Ishikawa (cell line): ENCODE results near the gene BDH1.

ENCODE experiments used
- CEBPB ChIP-seq: IDR thresholded peaks from 2 replicates; pipeline ENCODE4 v1.6.1; 2012
- CREB1 ChIP-seq: IDR thresholded peaks from 2 replicates; pipeline ENCODE4 v1.6.1; 2012; ENCODE audit warnings: low read depth
- EGR1 ChIP-seq: IDR thresholded peaks from 2 replicates; pipeline ENCODE4 v1.6.1; 2012
- EP300 ChIP-seq: IDR thresholded peaks from 2 replicates; pipeline ENCODE4 v1.6.1; 2012; ENCODE audit warnings: borderline replicate concordance
- FOXM1 ChIP-seq: IDR thresholded peaks from 2 replicates; pipeline ENCODE4 v1.6.1; 2012; ENCODE audit warnings: low read depth, borderline replicate concordance
- MAX ChIP-seq: IDR thresholded peaks from 2 replicates; pipeline ENCODE4 v1.6.1; 2012
- NFIC ChIP-seq: IDR thresholded peaks from 2 replicates; pipeline ENCODE4 v1.6.1; 2012
- RAD21 ChIP-seq: IDR thresholded peaks from 2 replicates; pipeline ENCODE4 v1.6.1; 2012; ENCODE audit warnings: low read depth
- TAF1 ChIP-seq: IDR thresholded peaks from 2 replicates; pipeline ENCODE4 v1.6.1; 2012; ENCODE audit warnings: low read depth, mild to moderate bottlenecking
- TCF12 ChIP-seq: IDR thresholded peaks from 2 replicates; pipeline ENCODE4 v1.6.1; 2012; ENCODE audit warnings: low read depth
- TEAD4 ChIP-seq: IDR thresholded peaks from 2 replicates; pipeline ENCODE4 v1.6.1; 2012
- USF1 ChIP-seq: IDR thresholded peaks from 2 replicates; pipeline ENCODE4 v1.6.1; 2012
- YY1 ChIP-seq: IDR thresholded peaks from 2 replicates; pipeline ENCODE4 v1.6.1; 2012; ENCODE audit warnings: low read depth
- ZBTB7A ChIP-seq: IDR thresholded peaks from 2 replicates; pipeline ENCODE4 v1.6.1; 2012; ENCODE audit warnings: low read depth
- TF ChIP-seq, protein P1 (sequence below): IDR thresholded peaks from 2 replicates; pipeline ENCODE4 v1.6.1; 2012; ENCODE audit warnings: low read depth, mild to moderate bottlenecking

BDH1 gene

DNA sequence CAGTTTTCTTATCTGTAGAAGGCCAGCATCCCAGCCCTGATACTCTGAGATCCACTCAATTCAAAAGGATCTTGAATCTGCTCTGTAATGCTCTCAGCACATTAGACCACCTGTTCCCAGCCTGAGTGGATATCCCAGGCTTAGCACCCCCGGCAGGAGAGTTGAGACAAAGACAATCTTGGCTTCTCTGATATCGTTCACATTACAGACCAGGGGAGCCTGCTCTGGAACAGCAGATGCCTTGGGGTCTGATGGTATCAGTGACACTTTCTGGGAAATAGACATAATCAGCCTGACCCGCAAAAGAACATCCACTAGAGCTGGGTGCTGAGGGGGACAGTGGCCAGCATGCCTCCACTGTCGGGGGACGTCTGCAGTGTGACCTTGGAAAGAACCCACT lies 70.6 kb downstream of the BDH1 start:
- TF ChIP-seq, protein P1, sequence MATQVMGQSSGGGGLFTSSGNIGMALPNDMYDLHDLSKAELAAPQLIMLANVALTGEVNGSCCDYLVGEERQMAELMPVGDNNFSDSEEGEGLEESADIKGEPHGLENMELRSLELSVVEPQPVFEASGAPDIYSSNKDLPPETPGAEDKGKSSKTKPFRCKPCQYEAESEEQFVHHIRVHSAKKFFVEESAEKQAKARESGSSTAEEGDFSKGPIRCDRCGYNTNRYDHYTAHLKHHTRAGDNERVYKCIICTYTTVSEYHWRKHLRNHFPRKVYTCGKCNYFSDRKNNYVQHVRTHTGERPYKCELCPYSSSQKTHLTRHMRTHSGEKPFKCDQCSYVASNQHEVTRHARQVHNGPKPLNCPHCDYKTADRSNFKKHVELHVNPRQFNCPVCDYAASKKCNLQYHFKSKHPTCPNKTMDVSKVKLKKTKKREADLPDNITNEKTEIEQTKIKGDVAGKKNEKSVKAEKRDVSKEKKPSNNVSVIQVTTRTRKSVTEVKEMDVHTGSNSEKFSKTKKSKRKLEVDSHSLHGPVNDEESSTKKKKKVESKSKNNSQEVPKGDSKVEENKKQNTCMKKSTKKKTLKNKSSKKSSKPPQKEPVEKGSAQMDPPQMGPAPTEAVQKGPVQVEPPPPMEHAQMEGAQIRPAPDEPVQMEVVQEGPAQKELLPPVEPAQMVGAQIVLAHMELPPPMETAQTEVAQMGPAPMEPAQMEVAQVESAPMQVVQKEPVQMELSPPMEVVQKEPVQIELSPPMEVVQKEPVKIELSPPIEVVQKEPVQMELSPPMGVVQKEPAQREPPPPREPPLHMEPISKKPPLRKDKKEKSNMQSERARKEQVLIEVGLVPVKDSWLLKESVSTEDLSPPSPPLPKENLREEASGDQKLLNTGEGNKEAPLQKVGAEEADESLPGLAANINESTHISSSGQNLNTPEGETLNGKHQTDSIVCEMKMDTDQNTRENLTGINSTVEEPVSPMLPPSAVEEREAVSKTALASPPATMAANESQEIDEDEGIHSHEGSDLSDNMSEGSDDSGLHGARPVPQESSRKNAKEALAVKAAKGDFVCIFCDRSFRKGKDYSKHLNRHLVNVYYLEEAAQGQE = no peak
- TF ChIP-seq CEBPB = no peak
- no peak for TF ChIP-seq RAD21
- TF ChIP-seq MAX = no peak
- no peak for TF ChIP-seq NFIC
- TF ChIP-seq FOXM1 = no peak
- TF ChIP-seq TEAD4 = no peak
- TF ChIP-seq EGR1 = no peak
- no peak for TF ChIP-seq TCF12

DNA sequence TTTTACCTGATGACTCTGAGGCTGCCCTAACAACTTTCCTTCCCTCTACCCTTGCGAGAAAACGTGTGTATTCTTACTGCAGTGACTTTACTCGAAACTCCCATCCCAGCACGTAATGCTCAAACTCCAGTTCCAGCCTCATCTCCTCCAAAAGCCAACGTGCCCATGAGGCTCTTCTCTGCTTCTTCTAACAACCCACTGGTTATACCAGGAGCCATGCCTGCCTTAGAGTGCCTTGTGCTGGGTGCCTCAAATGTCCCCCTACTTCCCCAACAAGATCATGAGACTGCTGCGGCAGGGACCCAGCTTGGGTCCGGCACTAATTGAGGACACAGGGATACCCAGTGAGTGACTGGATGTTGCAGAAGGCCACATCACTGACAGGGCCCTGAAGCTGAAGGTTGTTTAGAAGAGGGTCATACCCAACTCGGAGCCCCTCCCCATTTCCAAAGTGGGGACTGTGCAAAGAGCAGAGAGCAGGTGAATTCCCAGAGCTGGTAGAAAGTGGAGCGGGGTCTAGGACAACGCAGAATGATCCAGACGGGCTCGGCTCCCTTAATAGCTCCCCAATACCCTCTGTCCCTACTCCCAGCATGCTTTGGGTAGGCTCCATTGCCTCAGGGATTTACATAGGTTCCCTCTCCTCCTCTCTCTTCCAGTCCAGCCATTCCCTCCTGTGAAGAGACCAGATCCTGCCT lies 71.4 kb downstream of the BDH1 start:
- TF ChIP-seq TAF1 (no peak), USF1 (no peak), EGR1 (no peak), FOXM1 (no peak), ZBTB7A (no peak), CEBPB (no peak), RAD21 (no peak), EP300 (no peak), TEAD4 (no peak), MAX (no peak), YY1 (no peak), CREB1 (no peak)
- TF ChIP-seq, protein P1 = no peak

GRCh38 chr3:197482001-197482400 lies 73.8 kb downstream of the BDH1 start:
- TF ChIP-seq TCF12 (no peak), NFIC (no peak), USF1 (no peak), YY1 (no peak), TAF1 (no peak), ZBTB7A (no peak), CREB1 (no peak), TEAD4 (no peak), RAD21 (no peak), MAX (no peak), FOXM1 (no peak), EGR1 (no peak), CEBPB (no peak), EP300 (no peak)
- TF ChIP-seq, protein P1 = no peak

GRCh38 chr3:197480320-197480719 lies 75.4 kb downstream of the BDH1 start:
- TF ChIP-seq MAX = no peak
- TF ChIP-seq NFIC = no peak
- no peak for TF ChIP-seq CREB1
- TF ChIP-seq, protein P1 = no peak
